Cardiac ventricle fibroblast (primary cell): ENCODE results near the gene GNAS-AS1. TPM values are rescaled to one million over a fixed set of nuclear protein-coding genes. Genes with fewer than 3 reads are reported as not detected.

Experiments
- total RNA-seq: library from RNA; depleted of rRNA; stranded (reverse); fragments of >200 nt; gene quantifications from 2 replicates; pipeline ENCODE4 v1.2.3, GENCODE V29; 2015

The GNAS-AS1 gene
- 0.49 and 0.75 TPM in 2 replicates for total RNA-seq

DNA sequence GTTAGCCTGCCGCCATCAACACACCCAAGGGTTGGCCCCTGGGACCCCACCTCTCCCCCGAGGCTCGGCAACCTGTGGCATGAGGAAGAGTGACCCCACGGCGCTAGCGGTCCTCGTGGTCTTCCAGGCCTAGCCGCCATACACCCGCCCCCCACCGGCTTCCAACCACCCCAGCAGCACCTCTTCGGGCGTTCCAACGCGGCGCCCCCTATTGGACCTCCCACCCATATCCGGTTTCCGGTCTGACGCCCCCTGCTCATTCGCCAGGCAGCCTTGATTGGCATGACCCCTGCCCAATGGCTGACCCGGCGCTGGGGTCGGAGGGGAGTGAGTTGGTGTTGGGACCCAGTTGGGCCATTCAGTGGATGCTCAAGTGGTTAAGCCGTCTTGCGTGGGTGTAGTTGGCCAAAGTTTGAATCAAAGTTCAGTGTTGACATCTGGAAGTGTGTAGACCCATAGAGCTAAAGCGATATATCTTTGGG, at the start of gene GNAS-AS1:
TSS of gene GNAS-AS1 (minus strand) at position 210 of the 482 bp plus-strand sequence.

DNA sequence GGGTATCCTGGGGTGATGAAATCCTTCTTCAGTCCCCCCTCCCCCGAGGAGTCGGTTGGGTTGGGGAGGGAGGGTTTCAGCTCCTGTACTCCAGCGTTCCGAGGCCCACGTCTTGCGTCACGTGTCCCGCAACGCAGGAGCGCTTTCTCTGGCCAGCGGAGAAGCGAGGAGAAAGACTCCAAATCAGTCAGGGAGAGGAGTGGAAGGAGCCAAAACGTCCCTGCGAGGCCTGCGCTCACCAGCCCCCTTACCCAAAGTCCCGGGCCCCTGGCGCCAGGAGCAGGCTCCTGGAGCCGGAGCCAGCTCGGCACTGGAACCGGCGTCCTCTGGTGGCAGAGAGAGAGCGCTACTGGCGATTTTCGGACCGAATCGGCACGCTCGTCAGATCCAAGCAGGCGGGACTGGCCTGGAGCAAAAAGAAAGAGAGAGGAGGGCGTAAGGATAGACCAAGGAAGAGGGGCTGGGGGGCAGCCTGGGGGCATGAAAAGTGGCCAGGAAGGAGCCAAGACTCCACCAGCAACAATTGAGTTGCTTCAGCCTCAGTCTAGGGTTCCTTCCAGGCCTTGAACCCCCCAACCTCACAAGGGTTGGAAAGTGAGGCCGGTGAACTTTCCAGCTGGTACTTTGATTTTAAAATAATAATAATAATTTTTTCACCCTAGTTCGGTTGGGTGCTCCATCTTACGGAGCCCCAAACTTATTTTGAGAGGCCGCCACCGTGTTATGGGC, 2.0 kb upstream of the GNAS-AS1 start, which contains the start of gene GNAS:
TSS of gene GNAS (plus strand) at position 174 of the 729 bp plus-strand sequence.

Other genes starting within 250 kb of the GNAS-AS1 start
- gene STX16, start 199.6 kb downstream of the GNAS-AS1 start, total RNA-seq: 20.4 and 24.9 TPM in 2 replicates
- gene NPEPL1, start 158.1 kb downstream of the GNAS-AS1 start, total RNA-seq: 17.2 and 25.0 TPM in 2 replicates
- gene GNAS, start 1.8 kb upstream of the GNAS-AS1 start, total RNA-seq: 647 and 679 TPM in 2 replicates
- 27.8 and 31.4 TPM in 2 replicates for gene NELFCD, start 130.4 kb upstream of the GNAS-AS1 start, total RNA-seq
- 113 and 136 TPM in 2 replicates for gene CTSZ, start 156.4 kb upstream of the GNAS-AS1 start, total RNA-seq
- gene TUBB1, start 168.5 kb upstream of the GNAS-AS1 start, total RNA-seq: not detected in 2 replicates
- gene ATP5F1E, start 181.4 kb upstream of the GNAS-AS1 start, total RNA-seq: 18.9 TPM in 2 replicates
- gene PRELID3B, start 191.9 kb upstream of the GNAS-AS1 start, total RNA-seq: 19.5 and 22.3 TPM in 2 replicates